Measurements from ENCODE around the gene DRC7. TPM values are rescaled to one million over a fixed set of nuclear protein-coding genes. Genes with fewer than 3 reads are reported as not detected.

The DRC7 gene
- total and polyA plus RNA-seq, 10 of the 15 experiments (the other 5 are each of a cell fraction or from before 2014, with no cell fraction given) = 0.06 to 0.49 (median 0.14) TPM; not detected in 4

DNA sequence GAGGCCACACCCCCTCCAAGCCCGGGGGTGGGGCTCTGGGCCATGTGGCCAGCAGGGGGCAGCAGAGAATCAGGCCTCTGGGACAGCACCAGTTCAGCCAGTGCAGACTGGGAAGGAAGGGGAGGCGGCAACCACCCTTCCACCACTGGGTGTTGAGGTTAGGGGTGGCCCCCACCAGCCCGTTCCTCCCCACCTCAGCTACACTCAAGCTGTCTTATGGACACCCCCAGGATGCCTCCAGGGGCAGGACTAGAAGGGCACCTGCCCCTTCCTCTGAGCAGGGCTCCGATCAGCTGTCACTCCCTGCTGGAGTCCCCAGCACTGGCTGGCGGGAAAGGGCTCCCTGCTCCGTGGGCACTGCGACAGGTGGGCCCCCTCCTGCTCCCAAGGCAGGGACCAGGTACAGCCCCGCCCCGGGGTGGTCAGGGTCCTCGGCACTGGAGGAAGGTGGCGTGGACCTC lies 62.8 kb downstream of the DRC7 start (continued):
- TF ChIP-seq, protein P1, sequence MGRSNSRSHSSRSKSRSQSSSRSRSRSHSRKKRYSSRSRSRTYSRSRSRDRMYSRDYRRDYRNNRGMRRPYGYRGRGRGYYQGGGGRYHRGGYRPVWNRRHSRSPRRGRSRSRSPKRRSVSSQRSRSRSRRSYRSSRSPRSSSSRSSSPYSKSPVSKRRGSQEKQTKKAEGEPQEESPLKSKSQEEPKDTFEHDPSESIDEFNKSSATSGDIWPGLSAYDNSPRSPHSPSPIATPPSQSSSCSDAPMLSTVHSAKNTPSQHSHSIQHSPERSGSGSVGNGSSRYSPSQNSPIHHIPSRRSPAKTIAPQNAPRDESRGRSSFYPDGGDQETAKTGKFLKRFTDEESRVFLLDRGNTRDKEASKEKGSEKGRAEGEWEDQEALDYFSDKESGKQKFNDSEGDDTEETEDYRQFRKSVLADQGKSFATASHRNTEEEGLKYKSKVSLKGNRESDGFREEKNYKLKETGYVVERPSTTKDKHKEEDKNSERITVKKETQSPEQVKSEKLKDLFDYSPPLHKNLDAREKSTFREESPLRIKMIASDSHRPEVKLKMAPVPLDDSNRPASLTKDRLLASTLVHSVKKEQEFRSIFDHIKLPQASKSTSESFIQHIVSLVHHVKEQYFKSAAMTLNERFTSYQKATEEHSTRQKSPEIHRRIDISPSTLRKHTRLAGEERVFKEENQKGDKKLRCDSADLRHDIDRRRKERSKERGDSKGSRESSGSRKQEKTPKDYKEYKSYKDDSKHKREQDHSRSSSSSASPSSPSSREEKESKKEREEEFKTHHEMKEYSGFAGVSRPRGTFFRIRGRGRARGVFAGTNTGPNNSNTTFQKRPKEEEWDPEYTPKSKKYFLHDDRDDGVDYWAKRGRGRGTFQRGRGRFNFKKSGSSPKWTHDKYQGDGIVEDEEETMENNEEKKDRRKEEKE (IDR thresholded peaks at IDR 0.05) = no peak
- TF ChIP-seq, protein P2, sequence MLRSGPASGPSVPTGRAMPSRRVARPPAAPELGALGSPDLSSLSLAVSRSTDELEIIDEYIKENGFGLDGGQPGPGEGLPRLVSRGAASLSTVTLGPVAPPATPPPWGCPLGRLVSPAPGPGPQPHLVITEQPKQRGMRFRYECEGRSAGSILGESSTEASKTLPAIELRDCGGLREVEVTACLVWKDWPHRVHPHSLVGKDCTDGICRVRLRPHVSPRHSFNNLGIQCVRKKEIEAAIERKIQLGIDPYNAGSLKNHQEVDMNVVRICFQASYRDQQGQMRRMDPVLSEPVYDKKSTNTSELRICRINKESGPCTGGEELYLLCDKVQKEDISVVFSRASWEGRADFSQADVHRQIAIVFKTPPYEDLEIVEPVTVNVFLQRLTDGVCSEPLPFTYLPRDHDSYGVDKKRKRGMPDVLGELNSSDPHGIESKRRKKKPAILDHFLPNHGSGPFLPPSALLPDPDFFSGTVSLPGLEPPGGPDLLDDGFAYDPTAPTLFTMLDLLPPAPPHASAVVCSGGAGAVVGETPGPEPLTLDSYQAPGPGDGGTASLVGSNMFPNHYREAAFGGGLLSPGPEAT (IDR thresholded peaks at IDR 0.05; ENCODE audit: low read depth) = no peak
- TF ChIP-seq YBX1 (IDR thresholded peaks at IDR 0.05) = no peak
- TF ChIP-seq, protein P3, sequence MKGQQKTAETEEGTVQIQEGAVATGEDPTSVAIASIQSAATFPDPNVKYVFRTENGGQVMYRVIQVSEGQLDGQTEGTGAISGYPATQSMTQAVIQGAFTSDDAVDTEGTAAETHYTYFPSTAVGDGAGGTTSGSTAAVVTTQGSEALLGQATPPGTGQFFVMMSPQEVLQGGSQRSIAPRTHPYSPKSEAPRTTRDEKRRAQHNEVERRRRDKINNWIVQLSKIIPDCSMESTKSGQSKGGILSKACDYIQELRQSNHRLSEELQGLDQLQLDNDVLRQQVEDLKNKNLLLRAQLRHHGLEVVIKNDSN (IDR thresholded peaks at IDR 0.05; ENCODE audit: borderline replicate concordance, extremely low read length, insufficient read depth, low read depth, low read length) = no peak
- TF ChIP-seq YY1 (IDR thresholded peaks at IDR 0.05; ENCODE audit: low read depth, low read length) = peak; percentile 44; the same call in 1 of the 2 replicates
- TF ChIP-seq SMARCA5 (IDR thresholded peaks at IDR 0.05) = peak; percentile 74
- TF ChIP-seq ZSCAN29 (IDR thresholded peaks at IDR 0.05) = no peak
- peak; percentile 52 for TF ChIP-seq RELA (IDR thresholded peaks at IDR 0.05; ENCODE audit: borderline replicate concordance, partially characterized antibody)
- no peak for TF ChIP-seq CREM (IDR thresholded peaks at IDR 0.05; ENCODE audit: low read depth)
- TF ChIP-seq CHD2 (IDR thresholded peaks at IDR 0.05; ENCODE audit: borderline replicate concordance, low read depth, low read length) = no peak
- TF ChIP-seq BACH1 (IDR thresholded peaks at IDR 0.05; ENCODE audit: borderline replicate concordance) = no peak
- TF ChIP-seq ZNF217 (IDR thresholded peaks at IDR 0.05) = no peak
- no peak for TF ChIP-seq NR2C2 (IDR thresholded peaks at IDR 0.05; ENCODE audit: borderline replicate concordance, control insufficient read depth, insufficient read length, low read depth)
- TF ChIP-seq, protein P4, sequence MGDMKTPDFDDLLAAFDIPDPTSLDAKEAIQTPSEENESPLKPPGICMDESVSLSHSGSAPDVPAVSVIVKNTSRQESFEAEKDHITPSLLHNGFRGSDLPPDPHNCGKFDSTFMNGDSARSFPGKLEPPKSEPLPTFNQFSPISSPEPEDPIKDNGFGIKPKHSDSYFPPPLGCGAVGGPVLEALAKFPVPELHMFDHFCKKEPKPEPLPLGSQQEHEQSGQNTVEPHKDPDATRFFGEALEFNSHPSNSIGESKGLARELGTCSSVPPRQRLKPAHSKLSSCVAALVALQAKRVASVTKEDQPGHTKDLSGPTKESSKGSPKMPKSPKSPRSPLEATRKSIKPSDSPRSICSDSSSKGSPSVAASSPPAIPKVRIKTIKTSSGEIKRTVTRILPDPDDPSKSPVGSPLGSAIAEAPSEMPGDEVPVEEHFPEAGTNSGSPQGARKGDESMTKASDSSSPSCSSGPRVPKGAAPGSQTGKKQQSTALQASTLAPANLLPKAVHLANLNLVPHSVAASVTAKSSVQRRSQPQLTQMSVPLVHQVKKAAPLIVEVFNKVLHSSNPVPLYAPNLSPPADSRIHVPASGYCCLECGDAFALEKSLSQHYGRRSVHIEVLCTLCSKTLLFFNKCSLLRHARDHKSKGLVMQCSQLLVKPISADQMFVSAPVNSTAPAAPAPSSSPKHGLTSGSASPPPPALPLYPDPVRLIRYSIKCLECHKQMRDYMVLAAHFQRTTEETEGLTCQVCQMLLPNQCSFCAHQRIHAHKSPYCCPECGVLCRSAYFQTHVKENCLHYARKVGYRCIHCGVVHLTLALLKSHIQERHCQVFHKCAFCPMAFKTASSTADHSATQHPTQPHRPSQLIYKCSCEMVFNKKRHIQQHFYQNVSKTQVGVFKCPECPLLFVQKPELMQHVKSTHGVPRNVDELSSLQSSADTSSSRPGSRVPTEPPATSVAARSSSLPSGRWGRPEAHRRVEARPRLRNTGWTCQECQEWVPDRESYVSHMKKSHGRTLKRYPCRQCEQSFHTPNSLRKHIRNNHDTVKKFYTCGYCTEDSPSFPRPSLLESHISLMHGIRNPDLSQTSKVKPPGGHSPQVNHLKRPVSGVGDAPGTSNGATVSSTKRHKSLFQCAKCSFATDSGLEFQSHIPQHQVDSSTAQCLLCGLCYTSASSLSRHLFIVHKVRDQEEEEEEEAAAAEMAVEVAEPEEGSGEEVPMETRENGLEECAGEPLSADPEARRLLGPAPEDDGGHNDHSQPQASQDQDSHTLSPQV (IDR thresholded peaks at IDR 0.05) = no peak
- TF ChIP-seq NFIC (IDR thresholded peaks at IDR 0.05; ENCODE audit: low read depth, low read length) = no peak
- TF ChIP-seq SREBF1 (IDR thresholded peaks at IDR 0.05; ENCODE audit: low read length) = no peak
- TF ChIP-seq IKZF2 (IDR thresholded peaks at IDR 0.05) = no peak; a peak in 1 of 4 replicates
- no peak for TF ChIP-seq SUZ12 (IDR thresholded peaks at IDR 0.05; ENCODE audit: unreplicated experiment)
- TF ChIP-seq RBBP5 (conservative IDR thresholded peaks at IDR 0.05) = no peak
- no peak for TF ChIP-seq NBN (IDR thresholded peaks at IDR 0.05)
- TF ChIP-seq, protein P5, sequence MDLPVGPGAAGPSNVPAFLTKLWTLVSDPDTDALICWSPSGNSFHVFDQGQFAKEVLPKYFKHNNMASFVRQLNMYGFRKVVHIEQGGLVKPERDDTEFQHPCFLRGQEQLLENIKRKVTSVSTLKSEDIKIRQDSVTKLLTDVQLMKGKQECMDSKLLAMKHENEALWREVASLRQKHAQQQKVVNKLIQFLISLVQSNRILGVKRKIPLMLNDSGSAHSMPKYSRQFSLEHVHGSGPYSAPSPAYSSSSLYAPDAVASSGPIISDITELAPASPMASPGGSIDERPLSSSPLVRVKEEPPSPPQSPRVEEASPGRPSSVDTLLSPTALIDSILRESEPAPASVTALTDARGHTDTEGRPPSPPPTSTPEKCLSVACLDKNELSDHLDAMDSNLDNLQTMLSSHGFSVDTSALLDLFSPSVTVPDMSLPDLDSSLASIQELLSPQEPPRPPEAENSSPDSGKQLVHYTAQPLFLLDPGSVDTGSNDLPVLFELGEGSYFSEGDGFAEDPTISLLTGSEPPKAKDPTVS (IDR thresholded peaks at IDR 0.05; ENCODE audit: low read depth, low read length) = no peak
- TF ChIP-seq LARP7 (IDR thresholded peaks at IDR 0.05) = 0 out of 2 replicates have a peak, but pooled peaks have one; percentile 7
